Gastrocnemius medialis (tissue), 4 donors: Measurements from ENCODE around the gene ZBTB47.

Source experiments
- CTCF ChIP-seq, 5 experiments: fragments of 450-650 bp in 3 of 5; fragments of 200-600 bp in 2 of 5; sonication (generic) in 2 of 5; IDR thresholded peaks in 4 of 5; conservative IDR thresholded peaks in 1 of 5; 1 replicate in 4 of 5; 2 replicates in 1 of 5; pipeline ENCODE4 v1.5.1; 2016 to 2019; ENCODE audit warnings: antibody characterized with exemption in 5 of 5, mild to moderate bottlenecking in 3 of 5, moderate library complexity in 3 of 5
- POLR2A ChIP-seq, 2 donors: fragments of 450-650 bp; IDR thresholded peaks; one replicate each; pipeline ENCODE4 v1.6.1; 2017; ENCODE audit warnings: antibody characterized with exemption in 2 of 2, mild to moderate bottlenecking in 2 of 2, moderate library complexity in 2 of 2

- peak in 1 of 5 experiments; percentile 8 for TF ChIP-seq CTCF (IDR thresholded peaks at IDR 0.05 in 4 of 5, conservative IDR thresholded peaks at IDR 0.05 in 1 of 5)
- peak; percentile 97 to 98 for TF ChIP-seq POLR2A (IDR thresholded peaks at IDR 0.05)
Observed at GRCh38 chr3:42685363-42685881, 31.9 kb downstream of the ZBTB47 start, which contains the start of gene KLHL40.
